Measurements from ENCODE around the gene MALAT1. TPM values are rescaled to one million over a fixed set of nuclear protein-coding genes. Genes with fewer than 3 reads are reported as not detected.

MALAT1 gene
- total and polyA plus RNA-seq, 2 donors, result 682 to 3,158 TPM

- WGBS, result 17% methylated on average over 17 of the region's 17 CpGs
Observed at GRCh38 chr11:65487467-65488272, 11.2 kb upstream of the MALAT1 start.

GRCh38 chr11:65488273-65489034, 10.4 kb upstream of the MALAT1 start:
- peaks cover 0 to 2% of the 10 kb centered on the region in 2 donors for H3K9me3 ChIP-seq (ENCODE audit: control insufficient read depth in 2 of 2, insufficient read depth in 1 of 2, low read length in 1 of 2)
- no peak overlapping the region for H3K4me3 ChIP-seq (ENCODE audit: low read length in 2 of 2)
- peaks cover 21 to 77% of the 10 kb centered on the region in 2 donors for H3K4me1 ChIP-seq (ENCODE audit: control insufficient read depth in 2 of 2, insufficient read depth in 2 of 2, low read length in 2 of 2)
- peak overlapping the region; percentile 75 to 86 for H3K27ac ChIP-seq (ENCODE audit: low read depth in 1 of 2, low read length in 1 of 2)
- H3K36me3 ChIP-seq (ENCODE audit: control insufficient read depth in 2 of 2, insufficient read depth in 2 of 2, low read length in 1 of 2), result no peaks in the 10 kb centered on the region
- DNase-seq (ENCODE audit: low read depth in 6 of 9, low spot score in 9 of 9), result peak in 2 of 9 donors; percentile 33 to 61
- H3K27me3 ChIP-seq (ENCODE audit: control insufficient read depth in 2 of 2, insufficient read depth in 1 of 2, low read length in 1 of 2), result no peaks in the 10 kb centered on the region
- 79% methylated on average over 10 of the region's 10 CpGs for WGBS

More at GRCh38 chr11:65487467-65488272, 11.2 kb upstream of the MALAT1 start:
- Histone ChIP-seq H3K27me3 (ENCODE audit: control insufficient read depth in 2 of 2, insufficient read depth in 1 of 2, low read length in 1 of 2) (no peaks in the 10 kb centered on the region), H3K36me3 (ENCODE audit: control insufficient read depth in 2 of 2, insufficient read depth in 2 of 2, low read length in 1 of 2) (no peaks in the 10 kb centered on the region), H3K27ac (ENCODE audit: low read depth in 1 of 2, low read length in 1 of 2) (peak overlapping the region; percentile 75 to 86), H3K4me3 (ENCODE audit: low read length in 2 of 2) (no peak overlapping the region), H3K9me3 (ENCODE audit: control insufficient read depth in 2 of 2, insufficient read depth in 1 of 2, low read length in 1 of 2) (peaks cover 0 to 2% of the 10 kb centered on the region in 2 donors), H3K4me1 (ENCODE audit: control insufficient read depth in 2 of 2, insufficient read depth in 2 of 2, low read length in 2 of 2) (peaks cover 21 to 69% of the 10 kb centered on the region in 2 donors)
- peak in 3 of 9 donors; percentile 56 to 76 (median 60) for DNase-seq (ENCODE audit: low read depth in 6 of 9, low spot score in 9 of 9)

GRCh38 chr11:65489035-65489705, 9.7 kb upstream of the MALAT1 start:
- 94% methylated on average over 10 of the region's 10 CpGs for WGBS
- no peak for DNase-seq (ENCODE audit: low read depth in 6 of 9, low spot score in 9 of 9)
- no peak overlapping the region for H3K4me3 ChIP-seq (ENCODE audit: low read length in 2 of 2)
- peaks cover 0 to 2% of the 10 kb centered on the region in 2 donors for H3K9me3 ChIP-seq (ENCODE audit: control insufficient read depth in 2 of 2, insufficient read depth in 1 of 2, low read length in 1 of 2)
- H3K27me3 ChIP-seq (ENCODE audit: control insufficient read depth in 2 of 2, insufficient read depth in 1 of 2, low read length in 1 of 2), result no peaks in the 10 kb centered on the region
- H3K4me1 ChIP-seq (ENCODE audit: control insufficient read depth in 2 of 2, insufficient read depth in 2 of 2, low read length in 2 of 2), result peaks cover 23 to 84% of the 10 kb centered on the region in 2 donors
- peak overlapping the region; percentile 25 to 56 for H3K27ac ChIP-seq (ENCODE audit: low read depth in 1 of 2, low read length in 1 of 2)
- H3K36me3 ChIP-seq (ENCODE audit: control insufficient read depth in 2 of 2, insufficient read depth in 2 of 2, low read length in 1 of 2), result no peaks in the 10 kb centered on the region

GRCh38 chr11:65489706-65490320, 9.0 kb upstream of the MALAT1 start:
- no peak overlapping the region for H3K4me3 ChIP-seq (ENCODE audit: low read length in 2 of 2)
- DNase-seq (ENCODE audit: low read depth in 6 of 9, low spot score in 9 of 9), result no peak
- no peaks in the 10 kb centered on the region for H3K36me3 ChIP-seq (ENCODE audit: control insufficient read depth in 2 of 2, insufficient read depth in 2 of 2, low read length in 1 of 2)
- 93% methylated on average over 8 of the region's 8 CpGs for WGBS
- H3K27ac ChIP-seq (ENCODE audit: low read depth in 1 of 2, low read length in 1 of 2), result peak overlapping the region; percentile 56 to 72
- peaks cover 28 to 91% of the 10 kb centered on the region in 2 donors for H3K4me1 ChIP-seq (ENCODE audit: control insufficient read depth in 2 of 2, insufficient read depth in 2 of 2, low read length in 2 of 2)
- peaks cover 0 to 2% of the 10 kb centered on the region in 2 donors for H3K9me3 ChIP-seq (ENCODE audit: control insufficient read depth in 2 of 2, insufficient read depth in 1 of 2, low read length in 1 of 2)
- no peaks in the 10 kb centered on the region for H3K27me3 ChIP-seq (ENCODE audit: control insufficient read depth in 2 of 2, insufficient read depth in 1 of 2, low read length in 1 of 2)

GRCh38 chr11:65491163-65491465, 7.7 kb upstream of the MALAT1 start:
- Histone ChIP-seq H3K36me3 (ENCODE audit: control insufficient read depth in 2 of 2, insufficient read depth in 2 of 2, low read length in 1 of 2) (no peaks in the 10 kb centered on the region), H3K4me3 (ENCODE audit: low read length in 2 of 2) (no peak overlapping the region), H3K27ac (ENCODE audit: low read depth in 1 of 2, low read length in 1 of 2) (peak overlapping the region; percentile 86 to 89), H3K9me3 (ENCODE audit: control insufficient read depth in 2 of 2, insufficient read depth in 1 of 2, low read length in 1 of 2) (peaks cover 0 to 2% of the 10 kb centered on the region in 2 donors), H3K4me1 (ENCODE audit: control insufficient read depth in 2 of 2, insufficient read depth in 2 of 2, low read length in 2 of 2) (peaks cover 37 to 99% of the 10 kb centered on the region in 2 donors), H3K27me3 (ENCODE audit: control insufficient read depth in 2 of 2, insufficient read depth in 1 of 2, low read length in 1 of 2) (no peaks in the 10 kb centered on the region)
- no peak for DNase-seq (ENCODE audit: low read depth in 6 of 9, low spot score in 9 of 9)
- WGBS, result 97% methylated on average over 3 of the region's 3 CpGs

GRCh38 chr11:65491614-65492386, 7.0 kb upstream of the MALAT1 start:
- peaks cover 43 to 100% of the 10 kb centered on the region in 2 donors for H3K4me1 ChIP-seq (ENCODE audit: control insufficient read depth in 2 of 2, insufficient read depth in 2 of 2, low read length in 2 of 2)
- peaks cover 0 to 2% of the 10 kb centered on the region in 2 donors for H3K9me3 ChIP-seq (ENCODE audit: control insufficient read depth in 2 of 2, insufficient read depth in 1 of 2, low read length in 1 of 2)
- H3K4me3 ChIP-seq (ENCODE audit: low read length in 2 of 2), result no peak overlapping the region
- H3K27me3 ChIP-seq (ENCODE audit: control insufficient read depth in 2 of 2, insufficient read depth in 1 of 2, low read length in 1 of 2), result no peaks in the 10 kb centered on the region
- WGBS, result 84% methylated on average over 17 of the region's 17 CpGs
- peak overlapping the region; percentile 86 to 89 for H3K27ac ChIP-seq (ENCODE audit: low read depth in 1 of 2, low read length in 1 of 2)
- H3K36me3 ChIP-seq (ENCODE audit: control insufficient read depth in 2 of 2, insufficient read depth in 2 of 2, low read length in 1 of 2), result no peaks in the 10 kb centered on the region
- peak in 1 of 9 donors; percentile 37 for DNase-seq (ENCODE audit: low read depth in 6 of 9, low spot score in 9 of 9)

- 82% methylated on average over 4 of the region's 4 CpGs for WGBS
- Histone ChIP-seq H3K4me1 (ENCODE audit: control insufficient read depth in 2 of 2, insufficient read depth in 2 of 2, low read length in 2 of 2) (peaks cover 45 to 100% of the 10 kb centered on the region in 2 donors), H3K36me3 (ENCODE audit: control insufficient read depth in 2 of 2, insufficient read depth in 2 of 2, low read length in 1 of 2) (no peaks in the 10 kb centered on the region), H3K9me3 (ENCODE audit: control insufficient read depth in 2 of 2, insufficient read depth in 1 of 2, low read length in 1 of 2) (peaks cover 0 to 2% of the 10 kb centered on the region in 2 donors), H3K27ac (ENCODE audit: low read depth in 1 of 2, low read length in 1 of 2) (peak overlapping the region; percentile 86 to 89), H3K27me3 (ENCODE audit: control insufficient read depth in 2 of 2, insufficient read depth in 1 of 2, low read length in 1 of 2) (no peaks in the 10 kb centered on the region), H3K4me3 (ENCODE audit: low read length in 2 of 2) (no peak overlapping the region)
- DNase-seq (ENCODE audit: low read depth in 6 of 9, low spot score in 9 of 9), result no peak
Observed at GRCh38 chr11:65492387-65492636, 6.5 kb upstream of the MALAT1 start.

GRCh38 chr11:65492637-65493366, 6.0 kb upstream of the MALAT1 start:
- Histone ChIP-seq H3K4me1 (ENCODE audit: control insufficient read depth in 2 of 2, insufficient read depth in 2 of 2, low read length in 2 of 2) (peaks cover 42 to 95% of the 10 kb centered on the region in 2 donors), H3K4me3 (ENCODE audit: low read length in 2 of 2) (no peak overlapping the region), H3K9me3 (ENCODE audit: control insufficient read depth in 2 of 2, insufficient read depth in 1 of 2, low read length in 1 of 2) (peaks cover 0 to 2% of the 10 kb centered on the region in 2 donors), H3K27ac (ENCODE audit: low read depth in 1 of 2, low read length in 1 of 2) (peak overlapping the region; percentile 86 to 89), H3K27me3 (ENCODE audit: control insufficient read depth in 2 of 2, insufficient read depth in 1 of 2, low read length in 1 of 2) (no peaks in the 10 kb centered on the region), H3K36me3 (ENCODE audit: control insufficient read depth in 2 of 2, insufficient read depth in 2 of 2, low read length in 1 of 2) (no peaks in the 10 kb centered on the region)
- peak in 1 of 9 donors; percentile 54 for DNase-seq (ENCODE audit: low read depth in 6 of 9, low spot score in 9 of 9)
- 62% methylated on average over 6 of the region's 6 CpGs for WGBS
